ENCODE results near the gene CLEC14A. TPM values are rescaled to one million over a fixed set of nuclear protein-coding genes. Genes with fewer than 3 reads are reported as not detected.

Gene CLEC14A
- total RNA-seq, 1 donor = 2.2 TPM

DNA sequence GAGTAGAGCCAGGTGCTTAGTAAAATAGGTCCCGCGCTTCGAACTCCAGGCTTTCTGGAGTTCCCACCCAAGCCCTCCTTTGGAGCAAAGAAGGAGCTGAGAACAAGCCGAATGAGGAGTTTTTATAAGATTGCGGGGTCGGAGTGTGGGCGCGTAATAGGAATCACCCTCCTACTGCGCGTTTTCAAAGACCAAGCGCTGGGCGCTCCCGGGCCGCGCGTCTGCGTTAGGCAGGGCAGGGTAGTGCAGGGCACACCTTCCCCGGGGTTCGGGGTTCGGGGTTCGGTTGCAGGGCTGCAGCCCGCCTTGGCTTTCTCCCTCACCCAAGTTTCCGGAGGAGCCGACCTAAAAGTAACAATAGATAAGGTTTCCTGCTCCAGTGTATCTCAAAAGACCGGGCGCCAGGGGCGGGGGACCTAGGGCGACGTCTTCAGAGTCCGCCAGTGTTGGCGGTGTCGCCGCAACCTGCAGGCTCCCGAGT, 44.6 kb downstream of the CLEC14A start:
- TF ChIP-seq, protein P1, sequence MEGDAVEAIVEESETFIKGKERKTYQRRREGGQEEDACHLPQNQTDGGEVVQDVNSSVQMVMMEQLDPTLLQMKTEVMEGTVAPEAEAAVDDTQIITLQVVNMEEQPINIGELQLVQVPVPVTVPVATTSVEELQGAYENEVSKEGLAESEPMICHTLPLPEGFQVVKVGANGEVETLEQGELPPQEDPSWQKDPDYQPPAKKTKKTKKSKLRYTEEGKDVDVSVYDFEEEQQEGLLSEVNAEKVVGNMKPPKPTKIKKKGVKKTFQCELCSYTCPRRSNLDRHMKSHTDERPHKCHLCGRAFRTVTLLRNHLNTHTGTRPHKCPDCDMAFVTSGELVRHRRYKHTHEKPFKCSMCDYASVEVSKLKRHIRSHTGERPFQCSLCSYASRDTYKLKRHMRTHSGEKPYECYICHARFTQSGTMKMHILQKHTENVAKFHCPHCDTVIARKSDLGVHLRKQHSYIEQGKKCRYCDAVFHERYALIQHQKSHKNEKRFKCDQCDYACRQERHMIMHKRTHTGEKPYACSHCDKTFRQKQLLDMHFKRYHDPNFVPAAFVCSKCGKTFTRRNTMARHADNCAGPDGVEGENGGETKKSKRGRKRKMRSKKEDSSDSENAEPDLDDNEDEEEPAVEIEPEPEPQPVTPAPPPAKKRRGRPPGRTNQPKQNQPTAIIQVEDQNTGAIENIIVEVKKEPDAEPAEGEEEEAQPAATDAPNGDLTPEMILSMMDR (IDR thresholded peaks at IDR 0.05; ENCODE audit: insufficient read depth, low read depth, low read length) = no peak
- DNase-seq (ENCODE audit: low read depth) = no peak
- H3K4me3 ChIP-seq (ENCODE audit: low read depth, low read length) = peak overlapping the region; percentile 72

DNA sequence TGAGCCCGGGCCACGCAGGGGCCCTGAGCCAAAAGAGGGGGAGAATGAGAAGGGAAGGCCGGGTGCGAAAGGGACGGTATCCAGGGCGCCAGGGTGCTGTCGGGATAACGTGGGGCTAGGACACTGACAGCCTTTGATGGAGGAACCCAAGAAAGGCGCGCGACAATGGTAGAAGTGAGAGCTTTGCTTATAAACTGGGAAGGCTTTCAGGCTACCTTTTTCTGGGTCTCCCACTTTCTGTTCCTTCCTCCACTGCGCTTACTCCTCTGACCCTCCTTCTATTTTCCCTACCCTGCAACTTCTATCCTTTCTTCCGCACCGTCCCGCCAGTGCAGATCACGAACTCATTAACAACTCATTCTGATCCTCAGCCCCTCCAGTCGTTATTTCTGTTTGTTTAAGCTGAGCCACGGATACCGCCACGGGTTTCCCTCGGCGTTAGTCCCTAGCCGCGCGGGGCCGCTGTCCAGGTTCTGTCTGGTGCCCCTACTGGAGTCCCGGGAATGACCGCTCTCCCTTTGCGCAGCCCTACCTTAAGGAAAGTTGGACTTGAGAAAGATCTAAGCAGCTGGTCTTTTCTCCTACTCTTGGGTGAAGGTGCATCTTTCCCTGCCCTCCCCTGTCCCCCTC, 45.2 kb downstream of the CLEC14A start:
- DNase-seq (ENCODE audit: low read depth) = peak; percentile 79
- peak overlapping the region; percentile 72 for H3K4me3 ChIP-seq (ENCODE audit: low read depth, low read length)
- TF ChIP-seq, protein P1 (IDR thresholded peaks at IDR 0.05; ENCODE audit: insufficient read depth, low read depth, low read length) = peak; percentile 53

DNA sequence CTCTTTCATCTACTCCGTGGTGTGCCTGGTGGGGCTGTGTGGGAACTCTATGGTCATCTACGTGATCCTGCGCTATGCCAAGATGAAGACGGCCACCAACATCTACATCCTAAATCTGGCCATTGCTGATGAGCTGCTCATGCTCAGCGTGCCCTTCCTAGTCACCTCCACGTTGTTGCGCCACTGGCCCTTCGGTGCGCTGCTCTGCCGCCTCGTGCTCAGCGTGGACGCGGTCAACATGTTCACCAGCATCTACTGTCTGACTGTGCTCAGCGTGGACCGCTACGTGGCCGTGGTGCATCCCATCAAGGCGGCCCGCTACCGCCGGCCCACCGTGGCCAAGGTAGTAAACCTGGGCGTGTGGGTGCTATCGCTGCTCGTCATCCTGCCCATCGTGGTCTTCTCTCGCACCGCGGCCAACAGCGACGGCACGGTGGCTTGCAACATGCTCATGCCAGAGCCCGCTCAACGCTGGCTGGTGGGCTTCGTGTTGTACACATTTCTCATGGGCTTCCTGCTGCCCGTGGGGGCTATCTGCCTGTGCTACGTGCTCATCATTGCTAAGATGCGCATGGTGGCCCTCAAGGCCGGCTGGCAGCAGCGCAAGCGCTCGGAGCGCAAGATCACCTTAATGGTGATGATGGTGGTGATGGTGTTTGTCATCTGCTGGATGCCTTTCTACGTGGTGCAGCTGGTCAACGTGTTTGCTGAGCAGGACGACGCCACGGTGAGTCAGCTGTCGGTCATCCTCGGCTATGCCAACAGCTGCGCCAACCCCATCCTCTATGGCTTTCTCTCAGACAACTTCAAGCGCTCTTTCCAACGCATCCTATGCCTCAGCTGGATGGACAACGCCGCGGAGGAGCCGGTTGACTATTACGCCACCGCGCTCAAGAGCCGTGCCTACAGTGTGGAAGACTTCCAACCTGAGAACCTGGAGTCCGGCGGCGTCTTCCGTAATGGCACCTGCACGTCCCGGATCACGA, 46.0 kb downstream of the CLEC14A start:
- peak overlapping the region; percentile 72 for H3K4me3 ChIP-seq (ENCODE audit: low read depth, low read length)
- peak; percentile 58 for DNase-seq (ENCODE audit: low read depth)
- TF ChIP-seq, protein P1 (IDR thresholded peaks at IDR 0.05; ENCODE audit: insufficient read depth, low read depth, low read length) = no peak

DNA sequence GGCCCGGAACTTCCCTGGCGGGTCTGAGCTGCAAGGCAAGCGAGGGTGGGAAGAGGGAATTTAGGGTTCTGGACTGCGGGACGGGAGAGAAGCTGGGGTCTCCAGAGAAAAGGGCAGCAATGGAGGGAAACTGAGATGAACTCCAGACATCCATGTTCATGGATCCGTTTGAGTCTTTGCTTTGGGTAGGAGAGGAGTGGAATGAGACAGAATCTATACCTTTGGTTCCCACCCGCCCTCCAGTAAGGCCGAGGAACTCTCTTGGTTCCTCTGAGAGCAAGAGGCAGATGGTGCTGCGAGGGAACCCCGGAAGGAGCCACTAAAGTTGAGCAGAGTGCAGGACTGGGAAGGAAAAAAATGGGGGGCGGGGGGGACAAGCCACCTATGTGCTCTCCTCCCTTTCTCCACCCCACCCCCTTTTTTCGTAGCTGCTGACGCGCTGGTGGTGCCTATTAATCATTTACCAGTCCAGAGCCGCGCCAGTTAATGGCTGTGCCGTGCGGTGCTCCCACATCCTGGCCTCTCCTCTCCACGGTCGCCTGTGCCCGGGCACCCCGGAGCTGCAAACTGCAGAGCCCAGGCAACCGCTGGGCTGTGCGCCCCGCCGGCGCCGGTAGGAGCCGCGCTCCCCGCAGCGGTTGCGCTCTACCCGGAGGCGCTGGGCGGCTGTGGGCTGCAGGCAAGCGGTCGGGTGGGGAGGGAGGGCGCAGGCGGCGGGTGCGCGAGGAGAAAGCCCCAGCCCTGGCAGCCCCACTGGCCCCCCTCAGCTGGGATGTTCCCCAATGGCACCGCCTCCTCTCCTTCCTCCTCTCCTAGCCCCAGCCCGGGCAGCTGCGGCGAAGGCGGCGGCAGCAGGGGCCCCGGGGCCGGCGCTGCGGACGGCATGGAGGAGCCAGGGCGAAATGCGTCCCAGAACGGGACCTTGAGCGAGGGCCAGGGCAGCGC, 47.0 kb downstream of the CLEC14A start:
- peak; percentile 78 for DNase-seq (ENCODE audit: low read depth)
- TF ChIP-seq, protein P1 (IDR thresholded peaks at IDR 0.05; ENCODE audit: insufficient read depth, low read depth, low read length) = peak; percentile 52
- H3K4me3 ChIP-seq (ENCODE audit: low read depth, low read length) = peak overlapping the region; percentile 72

DNA sequence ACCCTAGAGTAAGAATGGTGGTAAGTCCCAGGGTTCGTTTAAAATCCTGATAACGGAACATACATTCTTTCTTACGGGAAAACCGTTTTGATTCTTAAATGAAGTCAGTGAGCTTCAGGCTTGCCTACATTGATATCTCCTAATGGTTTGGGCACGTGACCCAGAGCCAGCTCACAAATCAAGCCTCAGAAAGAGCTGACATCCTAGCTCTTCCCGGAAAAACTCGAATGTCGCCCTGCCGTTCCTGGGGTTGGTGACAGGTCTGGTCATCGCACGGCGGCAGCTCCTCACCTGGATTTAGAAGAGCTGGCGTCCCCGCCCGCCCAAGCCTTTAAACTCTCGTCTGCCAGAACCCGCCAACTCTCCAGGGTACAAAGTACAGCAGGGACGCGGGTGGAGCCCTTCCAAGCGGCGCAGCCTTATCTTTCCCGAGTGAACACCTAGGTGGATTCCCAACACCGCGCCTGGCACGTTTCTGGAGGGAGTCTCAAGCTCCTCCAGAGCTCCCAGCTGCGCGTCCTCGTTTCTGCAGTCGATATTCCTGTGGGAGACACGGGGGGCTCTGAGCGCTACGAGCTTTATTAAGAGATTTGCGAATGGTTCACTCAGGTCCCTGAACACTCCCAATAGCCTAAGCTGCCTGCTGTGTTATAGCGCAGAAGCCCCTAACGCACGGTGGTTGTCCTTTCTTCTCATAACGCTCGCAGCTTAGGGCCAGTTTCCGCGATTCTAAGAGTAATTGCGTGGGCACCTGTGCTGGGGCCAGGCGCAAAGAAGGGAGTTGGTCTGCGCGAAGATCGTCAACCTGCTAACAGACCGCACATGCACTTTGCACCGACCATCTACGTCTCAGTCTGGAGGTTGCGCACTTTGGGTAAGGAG, 47.9 kb downstream of the CLEC14A start, which contains the start of gene SSTR1:
TSS of gene SSTR1 (plus strand) at position 169 of the 882 bp plus-strand sequence. CDS start 1,486 bp downstream, outside the sequence.
- TF ChIP-seq, protein P1 (IDR thresholded peaks at IDR 0.05; ENCODE audit: insufficient read depth, low read depth, low read length) = no peak
- peak within 1 kb of the TSS; percentile 72 for H3K4me3 ChIP-seq (ENCODE audit: low read depth, low read length)
- peak; percentile 42 for DNase-seq (ENCODE audit: low read depth)
